ENCODE results near the gene PARP3. TPM values are rescaled to one million over a fixed set of nuclear protein-coding genes. Genes with fewer than 3 reads are reported as not detected.

PARP3 gene
- total RNA-seq, 2 experiments from 2014 or later: 9.7 to 12.2 TPM

GRCh38 chr3:51945031-51945840 lies 3.1 kb downstream of the PARP3 start:
- ChIA-PET CTCF (interaction anchor here (0.7 kb wide), 1 partner anchor 19 kb away, joined by 3 read pairs; no protein-coding TSS in a partner anchor), POLR2A (no interaction called here)

- POLR2A ChIA-PET: no interaction called here
- CTCF ChIA-PET: no interaction called here
Measured at GRCh38 chr3:51945926-51946705, 4.0 kb downstream of the PARP3 start.

GRCh38 chr3:51946796-51947195 lies 4.6 kb downstream of the PARP3 start:
- POLR2A ChIA-PET: no interaction called here

GRCh38 chr3:51947215-51947900 lies 5.2 kb downstream of the PARP3 start:
- ChIA-PET POLR2A (no interaction called here), CTCF (no interaction called here)

More at GRCh38 chr3:51946796-51947195, 4.6 kb downstream of the PARP3 start:
- CTCF ChIA-PET: no interaction called here

- CTCF ChIA-PET: interaction anchor here (0.8 kb wide), 1 partner anchor 9 kb away, joined by 3 read pairs; no protein-coding TSS in a partner anchor
- POLR2A ChIA-PET: no interaction called here
Measured at GRCh38 chr3:51948016-51948580, 5.9 kb downstream of the PARP3 start.

- ChIA-PET CTCF (interaction anchor here (0.8 kb wide), 1 partner anchor 8 kb away, joined by 3 read pairs; no protein-coding TSS in a partner anchor), POLR2A (no interaction called here)
Measured at GRCh38 chr3:51949121-51949520, 7.0 kb downstream of the PARP3 start.

GRCh38 chr3:51950899-51951298 lies 8.7 kb downstream of the PARP3 start:
- ChIA-PET CTCF (interaction anchor here (1.9 kb wide), 1 partner anchor 9 kb away, joined by 5 read pairs; the partner anchor contains the start of genes PARP3 and RRP9), POLR2A (no interaction called here)

- CTCF ChIA-PET: interaction anchor here (1.2 to 2.0 kb wide), 3 partner anchors 10 to 29 kb away, joined by 3 to 6 read pairs (median 5); partner anchors contain the start of gene PARP3
- POLR2A ChIA-PET: interaction anchor here (0.7 kb wide), 1 partner anchor 74 kb away, joined by 4 read pairs; no protein-coding TSS in a partner anchor
Measured at GRCh38 chr3:51953445-51953844, 11.3 kb downstream of the PARP3 start.

GRCh38 chr3:51954105-51954504 lies 11.9 kb downstream of the PARP3 start:
- POLR2A ChIA-PET: no interaction called here
- CTCF ChIA-PET: interaction anchor here (1.2 to 2.0 kb wide), 4 partner anchors 10 to 29 kb away, joined by 3 to 6 read pairs (median 4); partner anchors contain the start of gene PARP3

GRCh38 chr3:51954713-51955112 lies 12.6 kb downstream of the PARP3 start:
- ChIA-PET CTCF (interaction anchor here (0.8 to 2.0 kb wide), 5 partner anchors 9 to 28 kb away, joined by 3 to 6 read pairs (median 3); partner anchors contain the start of gene ABHD14A), POLR2A (no interaction called here)

- POLR2A ChIA-PET: interaction anchor here (0.5 kb wide), 1 partner anchor 40 kb away, joined by 3 read pairs; the partner anchor contains the start of gene RPL29
- CTCF ChIA-PET: interaction anchor here (0.6 to 2.0 kb wide), 5 partner anchors 8 to 464 kb away, joined by 3 to 6 read pairs (median 3); partner anchors contain the start of gene ABHD14A
Measured at GRCh38 chr3:51955175-51955892, 13.2 kb downstream of the PARP3 start, which contains the start of gene GPR62. Gene GPR62 (plus strand): TSS chr3:51955381. CDS start chr3:51955653, 272 bp downstream.

GRCh38 chr3:51955893-51956770 lies 14.0 kb downstream of the PARP3 start:
- ChIA-PET CTCF (interaction anchor here (0.6 kb wide), 1 partner anchor 18 kb away, joined by 3 read pairs; the partner anchor contains the start of gene ABHD14B), POLR2A (no interaction called here)

- CTCF ChIA-PET: interaction anchor here (0.6 to 1.2 kb wide), 3 partner anchors 9 to 16 kb away, joined by 3 to 5 read pairs (median 3); partner anchors contain the start of gene RRP9
- POLR2A ChIA-PET: interaction anchor here (0.7 kb wide), 1 partner anchor 23 kb away, joined by 3 read pairs; no protein-coding TSS in a partner anchor
Measured at GRCh38 chr3:51957520-51958205, 15.5 kb downstream of the PARP3 start.

GRCh38 chr3:51958603-51959521 lies 16.7 kb downstream of the PARP3 start:
- CTCF ChIA-PET: interaction anchor here (1.2 kb wide), 1 partner anchor 11 kb away, joined by 3 read pairs; no protein-coding TSS in a partner anchor
- POLR2A ChIA-PET: interaction anchor here (0.6 kb wide), 1 partner anchor 1975 kb away, joined by 4 read pairs; no protein-coding TSS in a partner anchor

GRCh38 chr3:51959651-51960050 lies 17.5 kb downstream of the PARP3 start:
- ChIA-PET POLR2A (no interaction called here), CTCF (no interaction called here)
